Epithelial cell of proximal tubule (primary cell): ENCODE measurements around the gene PRR23E. TPM values are rescaled to one million over a fixed set of nuclear protein-coding genes. Genes with fewer than 3 reads are reported as not detected.
A peak's percentile ranks its signal among the peaks of the same experiment; 100 is the strongest.

Experiments used
- DNase-seq: peaks from one replicate; pipeline ENCODE4 v3.0.0-alpha.2; 2011; ENCODE audit warnings: low read depth
- H3K4me3 ChIP-seq: 2 replicates; pipeline ENCODE4 v1.5.1; 2011; ENCODE audit warnings: low read depth, mild to moderate bottlenecking, low read length
- CTCF ChIP-seq: conservative IDR thresholded peaks from 2 replicates; pipeline ENCODE4 v1.5.1; 2012; ENCODE audit warnings: low read depth, mild to moderate bottlenecking, low read length
- total RNA-seq: library from RNA; depleted of rRNA; stranded (reverse); fragments of >200 nt; gene quantifications from 2 replicates; pipeline ENCODE4 v1.2.3, GENCODE V29; 2015

Gene PRR23E
- total RNA-seq, 1 donor from 2014 or later, result not detected

GRCh38 chr3:127164615-127165014, 28.3 kb upstream of the PRR23E start:
- H3K4me3 ChIP-seq, result no peak overlapping the region
- no peak for DNase-seq
- no peak for TF ChIP-seq CTCF

- no peak overlapping the region for H3K4me3 ChIP-seq
- DNase-seq, result no peak
- TF ChIP-seq CTCF, result no peak
These were observed 27.9 kb upstream of the PRR23E start for GRCh38 chr3:127165036-127165435.

GRCh38 chr3:127165694-127166485, 27.0 kb upstream of the PRR23E start:
- no peak overlapping the region for H3K4me3 ChIP-seq
- no peak for TF ChIP-seq CTCF
- no peak for DNase-seq

GRCh38 chr3:127166501-127167065, 26.3 kb upstream of the PRR23E start:
- no peak for TF ChIP-seq CTCF
- DNase-seq, result no peak
- no peak overlapping the region for H3K4me3 ChIP-seq

GRCh38 chr3:127167315-127168043, 25.5 kb upstream of the PRR23E start:
- no peak for TF ChIP-seq CTCF
- no peak overlapping the region for H3K4me3 ChIP-seq
- DNase-seq, result no peak

GRCh38 chr3:127168271-127168670, 24.7 kb upstream of the PRR23E start:
- no peak for DNase-seq
- H3K4me3 ChIP-seq, result no peak overlapping the region
- no peak for TF ChIP-seq CTCF

GRCh38 chr3:127170814-127171213, 22.1 kb upstream of the PRR23E start:
- peak; percentile 25 for TF ChIP-seq CTCF
- H3K4me3 ChIP-seq, result no peak overlapping the region
- DNase-seq, result no peak
